OCI-LY3 (cell line): Measurements from ENCODE around the gene RLF.

Source experiments
- EZH2phosphoT487 ChIP-seq: fragments of 200-600 bp; shearing (Covaris generic); IDR thresholded peaks from 2 replicates; pipeline ENCODE4 v1.6.1; 2018; ENCODE audit warnings: antibody characterized with exemption, mixed run types, low read depth
- TF ChIP-seq, protein P1 (sequence below): fragments of 200-600, 300-600 bp; sonication (generic); IDR thresholded peaks from 2 replicates; pipeline ENCODE4 v1.5.1; 2014; ENCODE audit warnings: antibody characterized with exemption, low read length, low read depth

DNA sequence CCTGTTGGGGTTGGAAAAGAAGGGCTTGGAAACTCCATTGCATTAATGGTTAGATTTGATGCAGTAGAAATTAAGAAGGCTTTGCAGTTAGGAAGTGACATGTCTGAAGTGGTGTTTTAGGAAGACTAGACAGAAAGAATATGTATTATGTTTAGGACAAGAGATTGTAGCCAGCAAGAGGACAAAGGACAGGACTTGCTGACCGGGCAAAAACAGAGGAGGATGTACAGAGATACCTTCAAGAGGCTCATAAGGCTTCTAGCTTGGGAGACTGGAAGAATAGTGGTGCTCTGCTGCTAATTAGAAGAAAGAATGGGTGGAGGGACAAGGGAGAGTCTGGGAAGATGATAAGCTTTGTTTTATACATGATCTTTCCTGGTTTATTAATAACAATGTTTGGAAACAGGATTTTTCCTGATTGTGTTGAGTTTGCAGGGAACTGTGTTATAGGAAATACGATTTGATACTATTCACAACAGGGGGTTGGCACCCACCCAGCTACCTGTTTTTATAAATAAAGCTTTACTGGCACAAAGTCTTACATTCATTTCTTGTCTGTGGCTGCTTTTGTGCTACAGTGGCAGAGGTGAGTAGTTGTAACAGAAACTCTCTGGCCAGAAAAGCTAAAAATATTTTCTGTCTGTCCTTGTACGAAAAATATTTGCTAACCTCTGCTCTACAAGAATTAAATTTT lies 49.5 kb downstream of the RLF start:
- TF ChIP-seq, protein P1, sequence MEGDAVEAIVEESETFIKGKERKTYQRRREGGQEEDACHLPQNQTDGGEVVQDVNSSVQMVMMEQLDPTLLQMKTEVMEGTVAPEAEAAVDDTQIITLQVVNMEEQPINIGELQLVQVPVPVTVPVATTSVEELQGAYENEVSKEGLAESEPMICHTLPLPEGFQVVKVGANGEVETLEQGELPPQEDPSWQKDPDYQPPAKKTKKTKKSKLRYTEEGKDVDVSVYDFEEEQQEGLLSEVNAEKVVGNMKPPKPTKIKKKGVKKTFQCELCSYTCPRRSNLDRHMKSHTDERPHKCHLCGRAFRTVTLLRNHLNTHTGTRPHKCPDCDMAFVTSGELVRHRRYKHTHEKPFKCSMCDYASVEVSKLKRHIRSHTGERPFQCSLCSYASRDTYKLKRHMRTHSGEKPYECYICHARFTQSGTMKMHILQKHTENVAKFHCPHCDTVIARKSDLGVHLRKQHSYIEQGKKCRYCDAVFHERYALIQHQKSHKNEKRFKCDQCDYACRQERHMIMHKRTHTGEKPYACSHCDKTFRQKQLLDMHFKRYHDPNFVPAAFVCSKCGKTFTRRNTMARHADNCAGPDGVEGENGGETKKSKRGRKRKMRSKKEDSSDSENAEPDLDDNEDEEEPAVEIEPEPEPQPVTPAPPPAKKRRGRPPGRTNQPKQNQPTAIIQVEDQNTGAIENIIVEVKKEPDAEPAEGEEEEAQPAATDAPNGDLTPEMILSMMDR, result no peak
- no peak for TF ChIP-seq EZH2phosphoT487
